Stimulated activated CD8-positive, alpha-beta memory T cell treated with anti-CD3 and anti-CD28 coated beads, Interleukin-15, amount 100 ng/mL, for 1 hour (primary cell): Measurements from ENCODE around the gene IMMP2L.

ENCODE experiments used
- DNase-seq: peaks from one replicate; pipeline ENCODE4 v3.0.0-alpha.2; 2020; ENCODE audit warnings: low read depth

The IMMP2L gene

DNA sequence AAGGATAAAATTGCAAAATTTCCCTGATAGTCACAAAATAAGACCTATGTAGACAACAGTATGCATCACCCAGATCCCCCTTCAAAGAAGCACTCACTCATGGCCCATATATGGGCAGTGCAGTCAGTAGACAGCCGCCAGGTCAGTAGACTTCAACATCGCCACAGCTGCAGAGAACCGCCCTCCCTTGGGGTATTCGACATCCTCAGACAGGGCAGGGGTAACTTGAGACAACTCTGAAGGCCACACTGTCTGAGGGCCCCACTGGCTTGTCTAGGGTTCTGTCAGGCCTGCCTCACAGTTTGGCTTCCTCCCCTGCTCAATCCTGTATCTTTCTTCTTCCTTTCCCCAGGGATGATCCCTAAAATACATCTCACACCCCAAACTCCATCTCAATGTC is 172.3 kb downstream of the IMMP2L start:
- DNase-seq = no peak

DNA sequence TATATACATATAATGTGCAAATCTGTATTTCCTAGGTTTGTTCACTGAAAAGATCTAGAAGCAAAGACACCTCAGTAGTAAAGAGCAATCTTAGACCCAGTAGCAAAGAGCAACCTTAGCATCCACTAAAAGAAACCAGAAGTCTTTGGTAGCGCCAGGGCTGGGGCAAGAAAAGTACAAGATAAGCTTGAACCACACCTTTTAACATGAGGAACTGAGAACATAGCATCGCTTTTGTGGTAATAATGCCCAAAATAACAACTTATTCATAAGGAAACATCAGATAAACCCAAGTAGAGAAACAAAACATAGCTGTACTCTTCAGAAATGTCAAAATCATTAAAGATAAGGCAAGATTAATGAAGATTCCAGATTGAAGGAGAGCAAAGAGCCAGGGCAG is 173.4 kb downstream of the IMMP2L start:
- no peak for DNase-seq

DNA sequence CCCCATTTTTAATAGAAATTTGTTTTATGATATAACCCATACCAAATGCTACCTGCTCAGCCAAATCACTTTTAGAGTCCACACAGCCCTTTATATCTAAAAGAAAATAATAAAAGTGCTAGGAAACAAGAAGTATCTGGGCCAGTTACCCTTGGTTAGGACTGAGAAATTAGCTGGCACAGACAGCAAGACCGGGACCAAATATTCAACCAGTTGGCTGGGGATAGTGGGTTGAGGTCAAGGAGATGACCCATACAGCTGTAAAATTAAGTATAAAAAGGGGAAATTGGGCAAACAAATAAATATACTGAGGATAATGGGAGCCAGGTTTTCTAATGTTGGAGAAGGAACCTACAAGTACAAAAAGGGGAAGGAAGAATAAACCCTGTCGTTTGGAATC is 174.3 kb downstream of the IMMP2L start:
- DNase-seq = no peak

DNA sequence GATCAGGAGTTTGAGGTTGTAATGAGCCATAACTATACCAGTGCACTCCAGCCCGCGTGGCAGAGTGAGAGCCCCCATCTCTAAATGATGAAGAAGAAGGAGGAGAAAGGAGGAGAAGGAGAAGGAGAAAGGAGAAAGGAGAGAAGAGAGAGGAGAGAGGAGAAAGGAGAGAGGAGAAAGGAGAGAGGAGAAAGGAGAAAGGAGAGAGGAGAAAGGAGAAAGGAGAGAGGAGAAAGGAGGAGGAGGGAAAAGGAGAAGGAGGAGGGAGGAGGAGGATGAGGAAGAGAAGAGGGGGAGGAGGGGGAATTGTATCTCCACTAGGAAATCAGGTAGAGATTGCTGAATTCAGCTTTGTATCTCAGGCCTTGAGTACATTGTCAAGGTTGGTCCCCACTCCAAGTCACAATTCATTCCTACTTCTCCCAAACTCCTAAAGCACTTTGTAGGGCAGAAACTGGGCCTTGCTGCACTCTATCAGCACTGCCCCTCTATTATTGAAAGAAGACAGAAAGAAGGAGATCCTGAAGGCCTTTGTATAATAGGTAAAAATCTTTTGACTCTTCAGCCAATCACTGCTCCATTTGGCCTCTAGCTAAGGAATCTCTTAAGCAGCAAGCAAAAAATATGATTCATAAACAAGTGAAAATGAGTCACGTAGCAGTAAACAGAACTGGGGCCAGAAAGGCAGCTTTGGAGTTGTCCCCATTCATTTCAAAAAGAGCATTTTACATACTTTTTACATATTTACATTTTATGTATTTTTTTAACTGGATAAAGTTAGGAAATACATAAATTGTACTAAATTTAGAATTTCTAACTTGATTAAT is 178.0 kb downstream of the IMMP2L start:
- DNase-seq = no peak

DNA sequence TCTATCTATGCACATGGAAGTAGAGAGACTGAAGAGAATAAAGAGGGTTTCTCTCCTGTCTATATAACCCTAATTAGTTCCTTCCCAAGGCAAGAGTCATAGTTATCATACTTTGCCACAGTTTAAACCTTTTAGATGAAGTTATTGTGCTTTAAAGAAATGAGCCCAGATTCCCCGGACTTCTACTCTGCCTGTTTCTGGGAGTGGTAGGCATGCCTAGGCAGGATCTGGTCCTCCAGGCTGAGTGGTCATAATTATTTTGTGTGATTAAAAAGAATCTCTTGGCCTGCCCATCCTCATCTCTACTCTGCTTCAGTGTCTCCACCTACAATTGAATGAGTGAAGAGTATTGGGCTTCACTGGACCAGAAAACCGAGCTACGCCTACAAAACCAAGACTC is 179.2 kb downstream of the IMMP2L start:
- no peak for DNase-seq

DNA sequence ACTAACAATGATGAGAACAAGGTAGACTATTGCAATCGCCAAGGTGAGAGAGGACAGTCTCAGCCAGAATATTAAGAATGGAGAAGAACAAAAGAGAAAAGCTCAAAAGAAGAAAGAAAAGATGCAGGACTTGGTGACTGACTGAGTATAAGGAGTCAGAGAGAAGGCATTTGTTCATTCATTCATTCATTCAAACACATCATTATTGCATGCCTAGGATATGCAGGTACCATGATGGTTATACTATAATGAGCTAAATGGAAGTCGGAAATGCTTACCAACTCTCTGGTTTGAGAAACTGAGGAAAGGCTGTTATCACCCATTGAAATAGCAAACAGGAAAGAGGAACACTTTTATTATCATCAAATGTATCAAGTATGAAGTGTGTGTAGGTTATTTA is 180.7 kb downstream of the IMMP2L start:
- no peak for DNase-seq

DNA sequence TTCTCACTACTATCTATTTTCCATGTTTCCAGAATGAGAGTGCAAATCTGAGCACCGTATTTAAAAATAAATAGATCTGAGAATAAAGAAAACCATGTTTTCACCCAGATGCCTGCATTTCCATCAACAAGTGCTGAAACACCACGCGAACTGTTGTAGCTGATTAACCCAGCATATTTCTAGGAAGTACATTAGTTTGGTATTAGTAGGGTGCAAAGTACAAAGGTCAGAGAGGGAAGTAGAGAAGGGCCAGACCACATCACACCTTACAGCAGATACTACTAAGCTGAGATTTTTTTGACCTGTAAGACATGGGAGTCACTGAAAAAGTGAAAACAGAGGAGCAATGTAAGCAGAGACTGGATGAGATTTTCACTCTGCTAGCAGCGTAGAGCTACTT is 181.3 kb downstream of the IMMP2L start:
- DNase-seq = no peak

DNA sequence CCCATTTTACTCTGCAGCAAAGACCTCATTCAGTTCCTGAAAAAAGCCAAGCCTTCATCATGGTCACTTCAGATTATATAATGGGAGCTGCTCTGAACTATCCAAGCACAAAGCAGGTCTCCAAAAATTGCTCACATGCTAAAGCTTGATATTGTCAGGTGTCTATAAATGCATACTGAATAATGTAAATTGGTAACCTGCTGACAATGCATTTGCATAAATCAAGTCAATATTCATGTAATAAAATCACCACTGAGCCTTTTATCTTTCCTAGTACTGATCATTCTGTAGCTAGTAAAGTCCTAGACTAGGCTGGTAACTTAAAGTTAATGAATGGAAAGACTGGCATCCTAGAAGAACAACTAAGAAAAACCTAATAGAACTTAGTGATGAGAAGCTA is 188.3 kb downstream of the IMMP2L start:
- no peak for DNase-seq

DNA sequence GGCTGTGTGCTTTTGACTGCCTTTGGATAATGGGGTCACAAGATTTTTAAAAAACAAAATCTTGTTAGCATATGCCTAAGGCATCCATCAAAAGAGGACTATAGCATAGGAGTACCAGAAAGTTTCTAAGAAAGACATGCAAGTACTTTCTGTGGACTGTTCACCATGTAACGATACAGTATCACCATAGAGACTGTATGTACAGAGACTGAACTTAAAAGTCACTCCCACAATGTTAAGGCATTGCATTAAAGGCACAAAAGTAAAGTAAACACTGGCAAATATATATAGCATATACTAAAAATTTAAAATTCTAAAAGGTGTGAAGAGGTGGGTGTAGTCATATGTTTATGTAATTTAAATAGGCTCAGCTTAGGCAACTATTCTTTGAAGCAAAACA is 190.9 kb downstream of the IMMP2L start:
- DNase-seq = no peak

DNA sequence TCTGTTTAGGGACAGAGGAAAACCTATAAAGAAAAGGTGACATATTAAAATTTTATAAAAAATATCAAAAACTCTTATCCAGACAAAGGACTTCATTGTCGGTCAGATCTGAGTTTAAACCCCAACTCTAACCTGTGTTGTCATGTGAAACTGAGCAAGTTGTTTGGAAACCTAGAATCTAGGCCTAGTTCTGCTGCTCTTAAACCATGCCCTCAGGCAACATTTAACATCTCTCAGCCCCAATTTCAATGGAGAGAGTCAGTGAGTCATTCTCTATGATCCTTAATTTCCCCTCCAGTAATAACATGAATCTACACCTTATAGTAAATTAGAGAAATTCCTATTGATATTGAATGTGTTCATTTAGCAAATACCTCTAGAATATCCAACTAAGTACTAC is 192.3 kb downstream of the IMMP2L start:
- DNase-seq = no peak

DNA sequence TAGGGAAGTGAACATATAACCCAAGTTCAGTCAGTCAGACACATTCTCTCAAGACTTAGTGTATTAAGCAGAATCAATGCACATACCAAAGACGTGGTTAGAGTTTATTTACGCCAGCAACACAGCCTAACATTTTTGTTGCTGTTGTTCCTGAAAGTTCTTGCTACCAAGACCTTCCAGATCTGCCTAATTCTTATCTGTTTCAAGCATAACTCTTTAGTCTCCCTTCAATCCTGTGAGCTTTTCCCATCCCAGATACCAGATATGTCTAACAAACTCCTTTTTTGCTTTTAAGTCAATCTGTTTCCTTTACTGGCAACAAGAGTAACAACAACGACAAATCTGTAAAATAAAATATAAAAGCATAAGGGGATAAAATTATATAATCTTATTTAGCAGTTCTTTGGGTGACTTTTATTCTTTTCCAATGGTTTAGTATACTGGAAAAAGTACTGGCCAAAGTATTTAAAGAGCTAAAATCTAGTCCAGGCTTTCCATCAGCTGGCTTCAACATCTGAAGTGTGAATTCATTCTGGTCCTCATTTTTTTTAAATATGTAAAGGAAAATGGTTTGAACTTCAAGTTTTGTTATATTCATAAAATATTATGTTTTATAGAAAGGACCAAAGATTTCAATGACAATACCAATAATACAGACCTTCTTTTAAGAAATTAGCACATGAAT is 193.8 kb downstream of the IMMP2L start:
- DNase-seq = no peak

DNA sequence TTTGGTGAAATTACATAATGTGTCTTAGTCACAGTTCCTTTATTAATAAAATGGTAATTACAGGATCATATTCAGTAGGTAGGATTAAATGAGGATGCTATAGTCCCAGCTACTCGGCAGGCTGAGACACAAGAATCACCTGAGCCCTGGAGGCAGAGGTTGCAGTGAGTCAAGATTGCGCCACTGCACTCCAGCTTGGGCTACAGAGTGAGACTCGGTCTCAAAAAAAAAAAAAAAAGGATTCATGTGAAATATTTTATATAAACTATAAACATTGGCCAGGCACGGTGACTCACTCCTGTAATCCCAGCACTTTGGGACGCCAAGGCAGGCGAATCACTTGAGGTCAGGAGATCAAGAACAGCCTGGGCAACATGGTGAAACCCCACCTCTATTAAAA is 197.9 kb downstream of the IMMP2L start:
- DNase-seq = no peak

DNA sequence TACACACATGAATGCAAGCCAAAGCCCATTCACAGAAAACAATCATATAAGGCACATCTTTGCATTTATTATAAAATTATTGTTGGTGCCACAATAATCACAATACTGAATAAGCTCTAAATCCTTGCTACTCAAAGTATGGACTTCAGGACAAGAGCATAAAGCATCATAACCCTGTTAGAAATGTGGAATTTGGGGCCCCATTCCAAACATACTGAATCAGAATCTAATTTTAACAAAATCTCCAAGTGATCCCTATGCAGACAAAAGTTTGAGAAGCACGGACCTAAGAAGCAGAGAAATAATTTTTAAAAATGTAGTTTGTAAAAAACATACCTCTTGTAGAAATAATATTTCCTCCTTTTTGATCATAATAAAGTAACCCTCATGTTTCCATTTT is 199.2 kb downstream of the IMMP2L start:
- DNase-seq = no peak

DNA sequence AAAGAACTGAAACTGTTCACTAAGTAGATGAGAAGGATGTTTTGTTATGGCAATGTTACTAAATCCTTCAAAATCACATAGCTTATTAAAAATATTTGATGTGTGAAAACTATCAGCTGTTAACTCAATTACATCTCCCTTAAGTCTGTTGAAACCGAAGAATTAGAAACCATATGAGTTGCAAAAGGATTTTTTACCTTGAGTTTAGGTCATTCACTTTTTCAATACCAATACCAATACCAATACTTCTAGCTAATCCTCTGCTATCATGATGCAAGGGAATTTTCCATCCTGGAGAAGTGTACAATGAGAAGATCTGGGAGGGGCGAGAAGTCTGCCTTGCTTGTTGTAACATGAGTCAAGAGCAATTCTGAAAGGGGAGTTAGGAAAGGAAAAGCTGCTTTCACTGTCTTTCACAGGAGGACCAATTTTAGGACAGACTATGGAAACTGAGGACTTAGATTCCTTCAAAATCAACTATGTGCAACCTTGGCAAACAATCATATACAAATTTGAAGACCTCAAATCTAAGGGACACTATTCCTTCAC is 199.7 kb downstream of the IMMP2L start:
- no peak for DNase-seq

DNA sequence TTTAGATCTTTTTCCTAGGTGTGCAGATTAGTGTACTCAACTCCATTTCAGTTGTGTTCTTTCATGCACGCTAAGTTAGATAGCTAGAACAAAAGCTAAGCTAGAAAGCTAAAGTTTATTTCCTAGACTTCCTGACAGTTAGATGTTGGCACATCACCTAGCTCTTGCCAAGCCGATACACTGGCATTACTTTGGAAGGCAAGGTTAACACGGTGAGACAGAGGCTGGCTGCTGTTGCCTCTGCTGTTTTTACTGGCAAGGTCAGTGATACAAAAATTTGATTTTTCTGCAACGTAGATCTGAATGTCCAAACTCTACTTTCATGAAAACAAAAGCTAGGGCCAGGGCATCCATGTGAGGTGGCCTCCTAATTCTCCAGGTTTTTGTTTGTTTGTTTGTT is 203.4 kb downstream of the IMMP2L start:
- no peak for DNase-seq

DNA sequence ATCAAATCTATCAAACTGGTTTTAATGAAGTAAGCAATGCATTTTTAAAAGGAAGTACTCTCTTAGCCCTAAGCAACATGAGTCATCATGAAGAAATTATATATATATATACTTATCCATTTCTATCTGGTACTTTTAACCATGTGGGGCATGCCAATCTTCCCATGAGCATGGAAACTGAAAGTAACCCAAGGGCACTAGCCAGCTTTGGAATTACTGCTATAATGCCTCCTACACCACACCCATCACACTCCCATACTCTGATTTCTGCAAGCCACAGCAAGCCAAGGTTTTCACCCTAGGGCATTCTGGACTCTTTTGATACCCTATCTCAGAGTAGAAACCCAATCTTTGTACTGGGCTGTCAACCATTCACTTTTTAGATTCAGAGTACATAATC is 204.6 kb downstream of the IMMP2L start:
- DNase-seq = no peak

DNA sequence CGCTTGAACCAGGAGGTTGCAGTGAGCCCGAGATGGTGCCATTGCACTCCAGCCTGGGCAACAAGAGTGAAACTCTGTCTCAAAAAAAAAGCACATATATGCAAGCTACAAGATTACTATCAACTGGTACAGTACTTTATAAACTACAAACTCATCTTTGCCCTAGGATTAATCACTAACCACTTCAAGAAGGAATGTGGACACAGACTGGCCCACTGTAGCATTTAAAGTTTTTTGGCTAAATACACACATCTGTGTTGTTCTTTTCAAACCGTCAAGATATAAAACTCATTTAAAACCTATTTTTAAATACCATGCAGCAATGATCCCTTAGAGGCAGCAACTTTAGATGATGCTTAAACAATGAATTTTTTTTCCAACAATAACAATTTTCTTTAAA is 205.4 kb downstream of the IMMP2L start:
- DNase-seq = no peak

DNA sequence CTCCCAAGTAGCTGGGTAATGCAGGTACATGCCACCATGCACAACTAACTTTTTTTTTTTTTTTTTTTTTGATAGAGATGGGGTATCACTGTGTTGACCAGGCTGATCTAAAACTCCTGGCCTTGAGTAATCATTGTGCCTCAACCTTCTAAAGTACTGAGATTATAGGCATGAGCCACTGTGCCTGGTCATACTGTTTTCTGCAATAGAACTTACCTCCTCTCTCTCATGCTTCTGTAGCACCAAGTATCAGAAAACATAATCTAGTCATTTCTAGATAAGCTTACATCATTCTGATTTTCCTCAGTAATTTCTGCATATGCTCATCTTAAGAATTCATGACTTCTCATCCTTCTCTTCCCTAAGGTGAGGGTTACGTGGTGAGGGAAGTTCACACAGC is 210.0 kb downstream of the IMMP2L start:
- DNase-seq = no peak

DNA sequence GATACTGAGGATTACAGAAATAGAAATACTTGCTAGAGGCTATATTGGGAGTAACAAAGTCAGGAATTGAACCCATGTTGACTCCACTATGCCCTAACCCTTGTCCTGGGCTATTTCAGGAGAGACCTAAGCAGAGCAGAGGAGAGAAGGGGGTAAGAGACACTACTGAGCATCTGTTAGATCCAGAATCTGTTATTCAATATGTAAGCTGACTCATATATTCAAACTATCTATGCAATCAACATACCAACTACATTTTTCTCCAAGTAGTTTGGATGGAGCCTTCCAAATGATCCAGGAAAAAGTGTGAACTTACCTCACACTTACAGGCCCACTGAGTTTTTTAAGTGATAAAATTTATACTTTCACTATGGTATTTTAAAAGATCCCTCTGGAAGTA is 216.1 kb downstream of the IMMP2L start:
- no peak for DNase-seq

DNA sequence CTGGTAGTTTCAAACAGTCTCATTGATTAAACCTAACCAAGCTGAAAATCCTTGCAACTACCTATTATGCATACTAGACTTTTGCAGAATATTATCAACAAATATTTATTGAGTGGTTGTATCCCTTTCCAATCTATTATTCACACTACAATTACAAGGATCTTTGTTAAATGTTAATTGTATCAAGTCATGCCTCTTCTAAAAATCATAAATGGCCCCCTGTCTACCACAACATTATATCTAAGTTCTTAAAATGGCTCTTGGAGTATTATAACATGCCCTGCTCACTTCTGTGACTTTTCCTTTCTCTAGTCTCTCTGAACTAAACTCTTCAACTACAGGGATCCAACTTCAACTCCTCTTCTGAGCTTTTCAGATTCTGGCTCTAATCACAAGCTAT is 219.3 kb downstream of the IMMP2L start:
- DNase-seq = no peak

DNA sequence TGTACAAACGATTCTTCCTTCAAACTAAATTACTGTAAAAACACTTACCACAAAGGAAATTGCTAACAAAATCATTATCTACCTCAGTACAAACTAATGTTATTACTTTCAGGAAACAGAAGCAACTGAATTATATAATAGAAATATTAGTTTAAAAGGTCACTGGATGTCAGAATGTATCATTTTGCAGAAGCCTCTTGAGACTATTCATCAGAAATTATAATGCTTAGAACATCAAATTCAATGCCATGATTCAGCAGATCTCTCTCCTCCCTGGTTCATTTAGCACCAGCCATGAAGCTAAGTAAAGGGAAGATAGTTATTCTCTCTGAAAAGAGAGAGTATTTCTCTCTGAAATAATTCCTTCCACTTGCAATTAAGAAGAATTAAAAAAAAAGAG is 223.3 kb downstream of the IMMP2L start:
- DNase-seq = no peak

DNA sequence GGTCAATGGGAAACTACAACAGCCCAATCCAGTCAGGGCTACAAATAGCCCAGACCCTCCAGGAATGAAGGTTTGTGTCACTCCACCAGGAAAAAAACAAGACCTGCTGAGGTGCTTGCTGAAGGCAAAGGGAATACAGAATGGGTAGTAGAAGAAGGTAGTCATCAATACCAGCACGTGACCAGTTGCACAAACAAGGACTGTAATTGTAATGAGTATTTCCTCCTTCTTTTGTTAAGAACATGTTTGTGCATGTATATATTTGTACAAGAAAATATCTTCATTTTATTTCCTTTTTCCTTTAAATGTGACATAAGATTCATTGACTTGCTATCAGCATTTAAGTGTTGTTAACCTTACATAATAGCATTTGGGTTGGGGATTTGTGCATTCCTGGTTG is 229.3 kb downstream of the IMMP2L start:
- DNase-seq = no peak

DNA sequence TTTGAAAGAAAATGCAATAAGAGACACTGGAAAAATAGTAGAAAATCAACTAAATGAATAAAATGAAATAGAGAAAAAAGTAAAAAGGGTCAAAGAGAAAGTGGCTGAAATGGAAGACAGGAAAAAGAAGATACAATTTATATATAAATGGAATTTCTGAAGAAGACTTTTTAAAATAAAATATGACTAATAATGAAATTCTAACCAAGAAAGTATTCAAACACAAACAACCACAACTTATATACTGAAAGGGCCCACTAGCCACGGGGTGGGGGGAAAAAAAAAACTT is 232.1 kb downstream of the IMMP2L start:
- DNase-seq = no peak
